ENCODE results near the gene VEGFC.

Gene VEGFC

DNA sequence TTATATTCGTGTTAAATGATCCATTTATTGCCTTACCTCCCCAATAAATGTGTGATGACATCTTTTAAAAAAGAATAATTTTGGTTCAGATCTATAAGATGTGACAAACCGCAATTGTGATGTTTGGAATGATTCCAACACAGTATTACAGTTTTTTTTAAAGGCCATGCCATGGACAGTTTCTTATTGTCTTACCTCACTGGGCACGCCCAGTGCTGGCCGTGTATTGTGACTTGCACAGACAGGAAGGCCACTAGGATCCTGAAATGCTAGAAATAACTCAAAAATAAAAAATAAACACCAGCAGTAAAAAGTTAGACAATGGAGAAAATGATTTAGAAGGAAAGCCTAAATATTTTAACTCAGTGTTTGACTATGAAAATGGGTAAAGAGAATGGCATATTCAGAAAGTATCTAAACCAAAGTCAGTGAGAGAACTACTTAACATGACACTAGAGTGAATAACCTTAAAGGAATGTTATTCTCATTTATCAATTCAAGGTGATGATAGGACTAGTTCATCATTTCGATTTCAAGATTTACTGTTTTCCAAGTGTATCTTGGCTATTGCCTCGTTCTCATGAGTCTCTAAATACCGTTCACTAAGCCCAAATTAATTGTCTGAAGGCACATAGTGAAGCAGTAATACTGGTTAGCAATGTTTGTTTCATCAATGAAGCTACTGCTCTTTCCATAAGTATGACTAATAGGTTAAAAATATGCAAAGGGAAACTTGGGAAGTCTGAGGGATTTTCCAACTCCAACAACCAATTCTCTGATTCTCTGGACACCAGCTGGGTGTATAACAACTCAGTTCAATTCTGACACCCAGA lies 46.1 kb upstream of the VEGFC start:
- TF ChIP-seq, protein P1, sequence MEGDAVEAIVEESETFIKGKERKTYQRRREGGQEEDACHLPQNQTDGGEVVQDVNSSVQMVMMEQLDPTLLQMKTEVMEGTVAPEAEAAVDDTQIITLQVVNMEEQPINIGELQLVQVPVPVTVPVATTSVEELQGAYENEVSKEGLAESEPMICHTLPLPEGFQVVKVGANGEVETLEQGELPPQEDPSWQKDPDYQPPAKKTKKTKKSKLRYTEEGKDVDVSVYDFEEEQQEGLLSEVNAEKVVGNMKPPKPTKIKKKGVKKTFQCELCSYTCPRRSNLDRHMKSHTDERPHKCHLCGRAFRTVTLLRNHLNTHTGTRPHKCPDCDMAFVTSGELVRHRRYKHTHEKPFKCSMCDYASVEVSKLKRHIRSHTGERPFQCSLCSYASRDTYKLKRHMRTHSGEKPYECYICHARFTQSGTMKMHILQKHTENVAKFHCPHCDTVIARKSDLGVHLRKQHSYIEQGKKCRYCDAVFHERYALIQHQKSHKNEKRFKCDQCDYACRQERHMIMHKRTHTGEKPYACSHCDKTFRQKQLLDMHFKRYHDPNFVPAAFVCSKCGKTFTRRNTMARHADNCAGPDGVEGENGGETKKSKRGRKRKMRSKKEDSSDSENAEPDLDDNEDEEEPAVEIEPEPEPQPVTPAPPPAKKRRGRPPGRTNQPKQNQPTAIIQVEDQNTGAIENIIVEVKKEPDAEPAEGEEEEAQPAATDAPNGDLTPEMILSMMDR (IDR thresholded peaks at IDR 0.05), result no peak
- no peaks in the 10 kb centered on the region for H3K36me3 ChIP-seq (ENCODE audit: control insufficient read depth, insufficient read depth, low read length)
- H2AFZ ChIP-seq, result no peak overlapping the region
- no peaks in the 10 kb centered on the region for H3K79me2 ChIP-seq
- H3K9ac ChIP-seq, result no peak overlapping the region
- no peak overlapping the region for H3K27ac ChIP-seq
- no peak overlapping the region for H3K4me2 ChIP-seq (ENCODE audit: low read length)
- no peak overlapping the region for H3K4me3 ChIP-seq (ENCODE audit: low read depth, low read length)
- H3K4me1 ChIP-seq, result no peaks in the 10 kb centered on the region
- H3K27me3 ChIP-seq (ENCODE audit: control insufficient read depth, insufficient read depth, low read length), result no peaks in the 10 kb centered on the region
- no peaks in the 10 kb centered on the region for H3K9me3 ChIP-seq (ENCODE audit: control insufficient read depth, low read length)

DNA sequence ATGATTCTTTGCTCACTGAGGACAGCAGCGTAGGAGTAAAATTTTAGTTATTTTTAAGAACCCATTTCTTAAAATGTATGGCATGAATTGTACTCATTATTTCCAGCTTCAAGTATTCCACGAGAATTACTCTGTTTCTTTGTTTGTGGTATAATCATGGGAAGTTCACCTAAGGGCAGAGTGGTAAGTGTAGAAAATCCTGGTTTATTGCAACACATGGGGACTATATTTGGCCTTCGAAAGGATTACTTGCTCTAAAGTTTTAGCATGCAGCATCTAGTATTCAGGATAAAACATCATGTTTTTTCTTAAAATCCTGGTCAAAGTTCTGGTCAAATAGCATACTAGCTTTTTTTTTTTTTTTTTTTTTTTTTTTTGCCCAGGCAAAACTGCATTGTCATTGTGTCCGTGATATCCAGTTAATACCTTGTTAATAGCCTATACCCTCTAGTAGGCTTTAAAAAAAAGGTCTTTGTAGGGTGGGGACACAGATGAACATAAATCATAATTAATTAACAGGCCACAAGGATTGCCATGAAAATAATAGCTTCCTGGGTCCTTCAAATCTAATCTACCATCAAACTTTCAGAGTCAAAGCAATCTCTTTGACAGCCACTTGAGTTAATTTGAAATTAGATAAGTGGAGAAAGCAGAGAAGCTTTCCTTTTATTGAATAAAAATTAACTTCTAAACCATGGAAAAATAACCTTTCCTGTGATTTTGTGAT lies 44.6 kb upstream of the VEGFC start:
- Histone ChIP-seq H3K79me2 (no peaks in the 10 kb centered on the region), H3K36me3 (ENCODE audit: control insufficient read depth, insufficient read depth, low read length) (no peaks in the 10 kb centered on the region)
- TF ChIP-seq, protein P1 (IDR thresholded peaks at IDR 0.05), result no peak

DNA sequence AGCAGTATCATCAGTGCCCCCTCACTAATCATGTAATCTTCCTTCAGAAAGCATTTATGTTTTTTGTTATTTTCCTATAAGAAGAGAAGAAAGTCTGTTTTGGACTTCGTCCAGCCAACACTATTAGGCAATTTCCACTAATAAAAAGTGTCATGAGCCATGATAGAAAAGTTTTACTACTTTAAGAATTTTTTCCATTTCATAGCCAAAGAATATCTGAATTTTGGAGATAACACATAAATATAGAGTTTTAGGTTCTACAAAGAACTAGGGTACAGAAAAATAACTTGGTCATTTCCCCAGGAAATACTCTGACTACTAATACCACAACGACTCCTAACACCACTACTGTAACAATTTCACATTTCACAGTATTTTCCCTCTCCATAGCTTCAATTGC lies 41.8 kb upstream of the VEGFC start:
- no peak overlapping the region for H3K4me2 ChIP-seq (ENCODE audit: low read length)
- no peaks in the 10 kb centered on the region for H3K4me1 ChIP-seq
- H3K9me3 ChIP-seq (ENCODE audit: control insufficient read depth, low read length), result no peaks in the 10 kb centered on the region
- H3K27me3 ChIP-seq (ENCODE audit: control insufficient read depth, insufficient read depth, low read length), result no peaks in the 10 kb centered on the region
- TF ChIP-seq, protein P1 (IDR thresholded peaks at IDR 0.05), result no peak
- H2AFZ ChIP-seq, result no peak overlapping the region
- no peak overlapping the region for H3K27ac ChIP-seq
- no peaks in the 10 kb centered on the region for H3K36me3 ChIP-seq (ENCODE audit: control insufficient read depth, insufficient read depth, low read length)
- no peaks in the 10 kb centered on the region for H3K79me2 ChIP-seq
- no peak overlapping the region for H3K4me3 ChIP-seq (ENCODE audit: low read depth, low read length)
- H3K9ac ChIP-seq, result no peak overlapping the region

More for the DNA sequence above, 44.6 kb upstream of the VEGFC start:
- no peak overlapping the region for H3K4me3 ChIP-seq (ENCODE audit: low read depth, low read length)
- no peaks in the 10 kb centered on the region for H3K27me3 ChIP-seq (ENCODE audit: control insufficient read depth, insufficient read depth, low read length)
- H2AFZ ChIP-seq, result no peak overlapping the region
- H3K4me2 ChIP-seq (ENCODE audit: low read length), result no peak overlapping the region
- H3K9me3 ChIP-seq (ENCODE audit: control insufficient read depth, low read length), result no peaks in the 10 kb centered on the region
- H3K27ac ChIP-seq, result no peak overlapping the region
- no peaks in the 10 kb centered on the region for H3K4me1 ChIP-seq
- H3K9ac ChIP-seq, result no peak overlapping the region

DNA sequence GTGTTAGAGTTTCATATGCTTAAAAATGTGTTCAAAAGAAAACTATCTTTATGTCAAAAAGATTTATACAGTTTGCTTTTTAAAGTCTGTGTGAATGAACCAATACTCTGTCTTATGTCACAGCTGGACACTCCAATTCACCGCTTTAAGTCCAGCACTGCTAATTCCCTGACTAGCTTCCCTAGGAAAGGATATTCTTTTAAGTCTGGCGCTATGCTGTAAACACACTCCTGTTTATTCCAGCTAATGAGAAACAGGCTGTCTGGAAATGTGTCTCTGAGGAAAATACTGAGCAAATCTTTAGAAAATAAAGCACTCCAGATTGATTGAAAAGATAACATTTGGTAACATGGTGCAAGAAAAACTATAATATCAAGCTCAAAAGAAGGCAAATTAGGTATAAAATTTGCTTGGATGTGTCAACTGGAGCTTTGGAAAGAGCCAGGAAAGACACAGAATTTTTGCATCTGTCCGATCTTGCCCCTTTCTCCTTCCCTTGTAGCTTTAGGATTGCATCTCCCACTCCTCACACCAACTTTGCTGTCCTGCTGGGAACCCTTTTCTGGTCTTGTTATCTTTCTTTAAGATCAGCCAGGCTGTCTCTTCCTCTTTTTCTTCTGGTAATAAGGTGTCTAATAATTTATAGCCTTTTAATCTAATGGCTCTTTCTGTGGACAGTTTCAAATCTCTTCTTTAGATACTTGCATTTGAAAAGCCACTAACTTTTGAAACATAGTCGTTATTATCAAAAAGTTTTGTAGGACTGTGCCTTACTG lies 40.9 kb upstream of the VEGFC start:
- H3K9ac ChIP-seq, result no peak overlapping the region

More for the DNA sequence above, 40.9 kb upstream of the VEGFC start:
- Histone ChIP-seq H3K79me2 (no peaks in the 10 kb centered on the region), H3K27me3 (ENCODE audit: control insufficient read depth, insufficient read depth, low read length) (no peaks in the 10 kb centered on the region), H3K4me2 (ENCODE audit: low read length) (no peak overlapping the region), H3K27ac (no peak overlapping the region), H3K4me3 (ENCODE audit: low read depth, low read length) (no peak overlapping the region), H3K9me3 (ENCODE audit: control insufficient read depth, low read length) (no peaks in the 10 kb centered on the region), H3K4me1 (no peaks in the 10 kb centered on the region), H3K36me3 (ENCODE audit: control insufficient read depth, insufficient read depth, low read length) (no peaks in the 10 kb centered on the region), H2AFZ (no peak overlapping the region)
- TF ChIP-seq, protein P1 (IDR thresholded peaks at IDR 0.05), result no peak
